DMS79 treated with DMSO at 0.1 percent for 48 hours (cell line): Measurements from ENCODE around the gene MPZL2.

ENCODE experiments used
- DNase-seq: peaks from one replicate; lab custom pipeline; 2025; lab: John Stamatoyannopoulos, UW

MPZL2 gene

GRCh38 chr11:118219732-118220131 is 44.4 kb downstream of the MPZL2 start:
- no peak for DNase-seq

- DNase-seq: no peak
These were observed 44.9 kb downstream of the MPZL2 start for GRCh38 chr11:118219244-118219643.

GRCh38 chr11:118217575-118217974 is 46.5 kb downstream of the MPZL2 start:
- DNase-seq: no peak

- DNase-seq: no peak
These were observed 47.2 kb downstream of the MPZL2 start for GRCh38 chr11:118216621-118217481.

- no peak for DNase-seq
These were observed 48.3 kb downstream of the MPZL2 start for GRCh38 chr11:118215765-118216164.

GRCh38 chr11:118215262-118215661 is 48.8 kb downstream of the MPZL2 start:
- DNase-seq: no peak

- no peak for DNase-seq
These were observed 49.7 kb downstream of the MPZL2 start for GRCh38 chr11:118214210-118214914.

- no peak for DNase-seq
These were observed 50.3 kb downstream of the MPZL2 start for GRCh38 chr11:118213781-118214180.

GRCh38 chr11:118213201-118213600 is 50.9 kb downstream of the MPZL2 start:
- no peak for DNase-seq

GRCh38 chr11:118212781-118213191 is 51.3 kb downstream of the MPZL2 start:
- DNase-seq: no peak

- no peak for DNase-seq
These were observed 51.9 kb downstream of the MPZL2 start for GRCh38 chr11:118212131-118212725.

- no peak for DNase-seq
These were observed 53.1 kb downstream of the MPZL2 start for GRCh38 chr11:118211006-118211405.

- no peak for DNase-seq
These were observed 53.8 kb downstream of the MPZL2 start for GRCh38 chr11:118210323-118210722.

- no peak for DNase-seq
These were observed 55.1 kb downstream of the MPZL2 start for GRCh38 chr11:118209033-118209432.

- no peak for DNase-seq
These were observed 57.0 kb downstream of the MPZL2 start for GRCh38 chr11:118207079-118207478.

- no peak for DNase-seq
These were observed 57.6 kb downstream of the MPZL2 start for GRCh38 chr11:118206391-118207031.

- no peak for DNase-seq
These were observed 58.3 kb downstream of the MPZL2 start for GRCh38 chr11:118205606-118206378.
